ENCODE measurements around the gene ACADL.

The ACADL gene

GRCh38 chr2:210199186-210199765 lies 26.0 kb downstream of the ACADL start:
- H3K9ac ChIP-seq = no peak overlapping the region

GRCh38 chr2:210198326-210198725 lies 26.9 kb downstream of the ACADL start:
- Histone ChIP-seq H3K9me3 (ENCODE audit: control insufficient read depth, low read length) (no peaks in the 10 kb centered on the region), H3K4me2 (ENCODE audit: low read length) (no peak overlapping the region), H3K9ac (no peak overlapping the region), H3K27me3 (ENCODE audit: control insufficient read depth, insufficient read depth, low read length) (no peaks in the 10 kb centered on the region), H3K4me3 (ENCODE audit: low read depth, low read length) (no peak overlapping the region), H3K36me3 (ENCODE audit: control insufficient read depth, insufficient read depth, low read length) (no peaks in the 10 kb centered on the region), H3K79me2 (peaks cover 33% of the 10 kb centered on the region), H3K27ac (peak overlapping the region; percentile 66), H2AFZ (no peak overlapping the region), H3K4me1 (peaks cover 51% of the 10 kb centered on the region)
- no peak for TF ChIP-seq CTCF (IDR thresholded peaks at IDR 0.05)

More at GRCh38 chr2:210199186-210199765, 26.0 kb downstream of the ACADL start:
- H3K79me2 ChIP-seq = peaks cover 31% of the 10 kb centered on the region
- H3K36me3 ChIP-seq (ENCODE audit: control insufficient read depth, insufficient read depth, low read length) = no peaks in the 10 kb centered on the region
- no peaks in the 10 kb centered on the region for H3K9me3 ChIP-seq (ENCODE audit: control insufficient read depth, low read length)
- peak; percentile 69 for TF ChIP-seq CTCF (IDR thresholded peaks at IDR 0.05)
- H3K4me2 ChIP-seq (ENCODE audit: low read length) = no peak overlapping the region
- H3K4me3 ChIP-seq (ENCODE audit: low read depth, low read length) = no peak overlapping the region
- H3K4me1 ChIP-seq = peaks cover 48% of the 10 kb centered on the region
- peak overlapping the region; percentile 3 for H3K27ac ChIP-seq
- no peaks in the 10 kb centered on the region for H3K27me3 ChIP-seq (ENCODE audit: control insufficient read depth, insufficient read depth, low read length)
- no peak overlapping the region for H2AFZ ChIP-seq

GRCh38 chr2:210197720-210198119 lies 27.5 kb downstream of the ACADL start:
- Histone ChIP-seq H3K4me3 (ENCODE audit: low read depth, low read length) (no peak overlapping the region), H3K4me1 (peaks cover 46% of the 10 kb centered on the region), H3K27ac (peak overlapping the region; percentile 66), H3K36me3 (ENCODE audit: control insufficient read depth, insufficient read depth, low read length) (no peaks in the 10 kb centered on the region), H3K4me2 (ENCODE audit: low read length) (no peak overlapping the region), H3K9me3 (ENCODE audit: control insufficient read depth, low read length) (no peaks in the 10 kb centered on the region), H3K27me3 (ENCODE audit: control insufficient read depth, insufficient read depth, low read length) (no peaks in the 10 kb centered on the region), H3K9ac (no peak overlapping the region), H3K79me2 (peaks cover 33% of the 10 kb centered on the region), H2AFZ (no peak overlapping the region)
- TF ChIP-seq CTCF (IDR thresholded peaks at IDR 0.05) = no peak

- no peaks in the 10 kb centered on the region for H3K27me3 ChIP-seq (ENCODE audit: control insufficient read depth, insufficient read depth, low read length)
- peaks cover 24% of the 10 kb centered on the region for H3K79me2 ChIP-seq
- H2AFZ ChIP-seq = no peak overlapping the region
- H3K9me3 ChIP-seq (ENCODE audit: control insufficient read depth, low read length) = no peaks in the 10 kb centered on the region
- H3K4me1 ChIP-seq = peaks cover 48% of the 10 kb centered on the region
- H3K4me3 ChIP-seq (ENCODE audit: low read depth, low read length) = peak overlapping the region; percentile 43
- no peaks in the 10 kb centered on the region for H3K36me3 ChIP-seq (ENCODE audit: control insufficient read depth, insufficient read depth, low read length)
- peak overlapping the region; percentile 61 for H3K4me2 ChIP-seq (ENCODE audit: low read length)
- TF ChIP-seq CTCF (IDR thresholded peaks at IDR 0.05) = peak; percentile 83
- peak overlapping the region; percentile 91 for H3K27ac ChIP-seq
- H3K9ac ChIP-seq = no peak overlapping the region
Measured at GRCh38 chr2:210195101-210195852, 30.0 kb downstream of the ACADL start.
